ENCODE results near the gene TEP1. TPM values are rescaled to one million over a fixed set of nuclear protein-coding genes. Genes with fewer than 3 reads are reported as not detected.

Gene TEP1
- polyA plus RNA-seq, 1 donor from 2014 or later, result 5.2 TPM

DNA sequence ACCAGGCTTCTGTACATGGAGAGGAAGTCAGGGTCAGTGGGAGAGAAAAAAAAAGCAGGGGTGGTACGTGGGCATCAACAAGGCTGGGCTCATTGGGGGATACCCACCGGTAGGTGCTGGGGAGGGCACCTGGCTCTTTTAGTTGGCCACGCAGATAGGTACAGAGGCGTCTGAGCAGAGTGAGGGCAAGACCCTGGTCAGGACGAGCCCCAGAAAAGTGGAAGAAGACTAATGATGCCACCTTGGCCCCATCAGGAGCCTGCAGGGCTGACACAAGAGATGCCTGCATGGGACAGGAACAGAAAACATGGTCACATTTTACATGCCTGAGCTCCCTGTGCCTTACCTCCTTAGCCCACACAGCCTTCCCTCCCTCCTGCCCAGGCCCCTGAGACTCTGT is 29.7 kb downstream of the TEP1 start:
- H3K9me3 ChIP-seq (ENCODE audit: low read length), result no peaks in the 10 kb centered on the region
- no peak overlapping the region for H3K4me3 ChIP-seq (ENCODE audit: low read length)
- H3K27me3 ChIP-seq (ENCODE audit: insufficient read depth, low read depth, low read length), result no peaks in the 10 kb centered on the region
- no peak overlapping the region for H3K27ac ChIP-seq (ENCODE audit: low read length)
- H3K9me2 ChIP-seq (ENCODE audit: insufficient read depth, low read length), result no peaks in the 10 kb centered on the region
- H3K79me2 ChIP-seq (replicated peaks; ENCODE audit: insufficient read depth, low read length), result no peaks in the 10 kb centered on the region
- no peaks in the 10 kb centered on the region for H4K20me1 ChIP-seq (ENCODE audit: insufficient read depth)
- H3K4me2 ChIP-seq (ENCODE audit: low read length), result no peak overlapping the region
- no peak overlapping the region for H3K9ac ChIP-seq (ENCODE audit: low read length)
- no peak for TF ChIP-seq CTCF (IDR thresholded peaks at IDR 0.05; ENCODE audit: poor library complexity, severe bottlenecking)
- TF ChIP-seq EZH2 (IDR thresholded peaks at IDR 0.05; ENCODE audit: borderline replicate concordance, insufficient read depth, low read length, poor library complexity, severe bottlenecking), result no peak
- no peak for TF ChIP-seq RAD21 (conservative IDR thresholded peaks at IDR 0.05)
- TF ChIP-seq POLR2AphosphoS5 (IDR thresholded peaks at IDR 0.05), result no peak
- no peak for TF ChIP-seq SMC3 (conservative IDR thresholded peaks at IDR 0.05; ENCODE audit: poor library complexity)
- no peak for TF ChIP-seq TAF1 (IDR thresholded peaks at IDR 0.05; ENCODE audit: low read depth)
- TF ChIP-seq, protein P1, sequence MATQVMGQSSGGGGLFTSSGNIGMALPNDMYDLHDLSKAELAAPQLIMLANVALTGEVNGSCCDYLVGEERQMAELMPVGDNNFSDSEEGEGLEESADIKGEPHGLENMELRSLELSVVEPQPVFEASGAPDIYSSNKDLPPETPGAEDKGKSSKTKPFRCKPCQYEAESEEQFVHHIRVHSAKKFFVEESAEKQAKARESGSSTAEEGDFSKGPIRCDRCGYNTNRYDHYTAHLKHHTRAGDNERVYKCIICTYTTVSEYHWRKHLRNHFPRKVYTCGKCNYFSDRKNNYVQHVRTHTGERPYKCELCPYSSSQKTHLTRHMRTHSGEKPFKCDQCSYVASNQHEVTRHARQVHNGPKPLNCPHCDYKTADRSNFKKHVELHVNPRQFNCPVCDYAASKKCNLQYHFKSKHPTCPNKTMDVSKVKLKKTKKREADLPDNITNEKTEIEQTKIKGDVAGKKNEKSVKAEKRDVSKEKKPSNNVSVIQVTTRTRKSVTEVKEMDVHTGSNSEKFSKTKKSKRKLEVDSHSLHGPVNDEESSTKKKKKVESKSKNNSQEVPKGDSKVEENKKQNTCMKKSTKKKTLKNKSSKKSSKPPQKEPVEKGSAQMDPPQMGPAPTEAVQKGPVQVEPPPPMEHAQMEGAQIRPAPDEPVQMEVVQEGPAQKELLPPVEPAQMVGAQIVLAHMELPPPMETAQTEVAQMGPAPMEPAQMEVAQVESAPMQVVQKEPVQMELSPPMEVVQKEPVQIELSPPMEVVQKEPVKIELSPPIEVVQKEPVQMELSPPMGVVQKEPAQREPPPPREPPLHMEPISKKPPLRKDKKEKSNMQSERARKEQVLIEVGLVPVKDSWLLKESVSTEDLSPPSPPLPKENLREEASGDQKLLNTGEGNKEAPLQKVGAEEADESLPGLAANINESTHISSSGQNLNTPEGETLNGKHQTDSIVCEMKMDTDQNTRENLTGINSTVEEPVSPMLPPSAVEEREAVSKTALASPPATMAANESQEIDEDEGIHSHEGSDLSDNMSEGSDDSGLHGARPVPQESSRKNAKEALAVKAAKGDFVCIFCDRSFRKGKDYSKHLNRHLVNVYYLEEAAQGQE (IDR thresholded peaks at IDR 0.05; ENCODE audit: borderline replicate concordance), result no peak
- TF ChIP-seq MXI1 (conservative IDR thresholded peaks at IDR 0.05; ENCODE audit: poor library complexity, severe bottlenecking), result no peak
- TF ChIP-seq EP300 (conservative IDR thresholded peaks at IDR 0.05; ENCODE audit: poor library complexity, severe bottlenecking), result no peak
- H3K36me3 ChIP-seq (ENCODE audit: insufficient read depth, low read length), result no peaks in the 10 kb centered on the region
- H3F3A ChIP-seq (ENCODE audit: insufficient read depth, low read length, poor library complexity, severe bottlenecking), result no peaks in the 10 kb centered on the region
- no peak overlapping the region for H2AFZ ChIP-seq (ENCODE audit: low read depth, low read length)

GRCh38 chr14:20383032-20383431 is 30.3 kb downstream of the TEP1 start:
- H3K4me3 ChIP-seq (ENCODE audit: low read length), result no peak overlapping the region
- no peaks in the 10 kb centered on the region for H3K27me3 ChIP-seq (ENCODE audit: insufficient read depth, low read depth, low read length)
- H3F3A ChIP-seq (ENCODE audit: insufficient read depth, low read length, poor library complexity, severe bottlenecking), result no peaks in the 10 kb centered on the region
- no peaks in the 10 kb centered on the region for H3K36me3 ChIP-seq (ENCODE audit: insufficient read depth, low read length)
- no peaks in the 10 kb centered on the region for H4K20me1 ChIP-seq (ENCODE audit: insufficient read depth)
- no peaks in the 10 kb centered on the region for H3K9me2 ChIP-seq (ENCODE audit: insufficient read depth, low read length)
- no peak overlapping the region for H2AFZ ChIP-seq (ENCODE audit: low read depth, low read length)
- no peaks in the 10 kb centered on the region for H3K9me3 ChIP-seq (ENCODE audit: low read length)
- no peaks in the 10 kb centered on the region for H3K79me2 ChIP-seq (replicated peaks; ENCODE audit: insufficient read depth, low read length)
- H3K9ac ChIP-seq (ENCODE audit: low read length), result no peak overlapping the region
- H3K4me2 ChIP-seq (ENCODE audit: low read length), result no peak overlapping the region
- H3K27ac ChIP-seq (ENCODE audit: low read length), result no peak overlapping the region
- no peak for TF ChIP-seq EZH2 (IDR thresholded peaks at IDR 0.05; ENCODE audit: borderline replicate concordance, insufficient read depth, low read length, poor library complexity, severe bottlenecking)
- TF ChIP-seq POLR2AphosphoS5 (IDR thresholded peaks at IDR 0.05), result no peak

- H3K4me2 ChIP-seq (ENCODE audit: low read length), result no peak overlapping the region
- no peaks in the 10 kb centered on the region for H3K36me3 ChIP-seq (ENCODE audit: insufficient read depth, low read length)
- H4K20me1 ChIP-seq (ENCODE audit: insufficient read depth), result no peaks in the 10 kb centered on the region
- no peaks in the 10 kb centered on the region for H3K9me2 ChIP-seq (ENCODE audit: insufficient read depth, low read length)
- TF ChIP-seq EZH2 (IDR thresholded peaks at IDR 0.05; ENCODE audit: borderline replicate concordance, insufficient read depth, low read length, poor library complexity, severe bottlenecking), result no peak
- TF ChIP-seq MXI1 (conservative IDR thresholded peaks at IDR 0.05; ENCODE audit: poor library complexity, severe bottlenecking), result no peak
- TF ChIP-seq RAD21 (conservative IDR thresholded peaks at IDR 0.05), result no peak
- no peak for TF ChIP-seq EP300 (conservative IDR thresholded peaks at IDR 0.05; ENCODE audit: poor library complexity, severe bottlenecking)
- no peak for TF ChIP-seq TAF1 (IDR thresholded peaks at IDR 0.05; ENCODE audit: low read depth)
- TF ChIP-seq POLR2AphosphoS5 (IDR thresholded peaks at IDR 0.05), result no peak
- TF ChIP-seq, protein P1 (IDR thresholded peaks at IDR 0.05; ENCODE audit: borderline replicate concordance), result no peak
- TF ChIP-seq CTCF (IDR thresholded peaks at IDR 0.05; ENCODE audit: poor library complexity, severe bottlenecking), result no peak
- TF ChIP-seq SMC3 (conservative IDR thresholded peaks at IDR 0.05; ENCODE audit: poor library complexity), result no peak
- H3F3A ChIP-seq (ENCODE audit: insufficient read depth, low read length, poor library complexity, severe bottlenecking), result no peaks in the 10 kb centered on the region
- no peak overlapping the region for H3K27ac ChIP-seq (ENCODE audit: low read length)
- no peaks in the 10 kb centered on the region for H3K79me2 ChIP-seq (replicated peaks; ENCODE audit: insufficient read depth, low read length)
- H3K27me3 ChIP-seq (ENCODE audit: insufficient read depth, low read depth, low read length), result no peaks in the 10 kb centered on the region
- no peak overlapping the region for H2AFZ ChIP-seq (ENCODE audit: low read depth, low read length)
- H3K4me3 ChIP-seq (ENCODE audit: low read length), result no peak overlapping the region
- no peak overlapping the region for H3K9ac ChIP-seq (ENCODE audit: low read length)
- no peaks in the 10 kb centered on the region for H3K9me3 ChIP-seq (ENCODE audit: low read length)
Observed at GRCh38 chr14:20382526-20382925, 30.8 kb downstream of the TEP1 start.

Data from neural cell (in vitro differentiated cells).